Aorta (tissue), 5 donors: ENCODE data around the gene ITPRID1. TPM values are rescaled to one million over a fixed set of nuclear protein-coding genes. Genes with fewer than 3 reads are reported as not detected.

ENCODE experiments used
- ATAC-seq: fragments of 200-7000 bp; cut with Tn5 transposase; one replicate; pipeline ENCODE4 v1.9.1; 2022; ENCODE audit warnings: moderate library complexity; ENCODE audit not compliant: low FRiP score
- DNase-seq, 2 donors: peaks; one replicate each; pipeline ENCODE4 v3.0.0-alpha.2; 2020
- H3K27ac ChIP-seq, 2 donors: one replicate each; pipeline ENCODE4 v1.5.1; 2013; ENCODE audit warnings: low read length in 2 of 2, mild to moderate bottlenecking in 2 of 2, moderate library complexity in 2 of 2, control low read depth in 1 of 2, inconsistent platforms in 1 of 2, low read depth in 1 of 2
- H3K27me3 ChIP-seq, 2 donors: one replicate each; pipeline ENCODE4 v1.6.1; 2013; ENCODE audit warnings: control low read depth in 1 of 2, low read length in 1 of 2, mild to moderate bottlenecking in 1 of 2, moderate library complexity in 1 of 2; ENCODE audit not compliant: insufficient read depth in 2 of 2, control insufficient read depth in 1 of 2
- H3K36me3 ChIP-seq, 2 donors: one replicate each; pipeline ENCODE4 v1.6.1; 2013; ENCODE audit warnings: control low read depth in 1 of 2, low read length in 1 of 2, mild to moderate bottlenecking in 1 of 2; ENCODE audit not compliant: insufficient read depth in 2 of 2, control insufficient read depth in 1 of 2
- H3K4me1 ChIP-seq, 2 donors: one replicate each; pipeline ENCODE4 v1.6.1; 2013; ENCODE audit warnings: low read length in 2 of 2, control low read depth in 1 of 2, mild to moderate bottlenecking in 1 of 2, moderate library complexity in 1 of 2; ENCODE audit not compliant: insufficient read depth in 2 of 2, control insufficient read depth in 1 of 2
- H3K4me3 ChIP-seq, 2 donors: one replicate each; pipeline ENCODE4 v1.5.1; 2013; ENCODE audit warnings: low read length in 2 of 2, control low read depth in 1 of 2, mild to moderate bottlenecking in 1 of 2
- H3K9me3 ChIP-seq: one replicate; pipeline ENCODE4 v1.6.1; 2013; ENCODE audit warnings: mild to moderate bottlenecking, low read length; ENCODE audit not compliant: control insufficient read depth
- WGBS, 2 donors: extraction: QIAGEN DNeasy Blood & Tissue Kit; methylation state at CpG; one replicate each; pipeline ENCODE4 v1.1.7; 2013; 5-methylcytosine and 5-hydroxymethylcytosine counted together
- intact Hi-C, 2 donors: fragments of 100-400 bp; cut with DNase I; formaldehyde crosslinking; loops; one replicate each; pipeline versions ENCODE4 v1.14.2 to v1.15.0; 2022
- polyA plus RNA-seq, 2 donors: library from polyadenylated mRNA; stranded (reverse); fragments of 200-250 nt; gene quantifications; one replicate each; pipeline ENCODE4 v1.2.3, GENCODE V29; 2013
- total RNA-seq, 2 donors: library from RNA; stranded (reverse); fragmentation: NEBNext Ultra II Directional; extraction: Animal tissue kit (Norgen Biotek cat#: 25700); gene quantifications; one replicate each; pipeline ENCODE4 v1.2.1, GENCODE V29; 2021
- donor health status: healthy with polysubstance abuse.
- donor health status: Bipolar disorder and iron deficiency.
- donor health status: DM: no; HTN: no; CAD: no.
- donor health status: DM: no; HTN: no; CAD: no.
- donor health status: DM: yes; HTN: yes; CAD: no.

Gene ITPRID1
- total and polyA plus RNA-seq, 4 donors, result 0.09 TPM; not detected in 3

GRCh38 chr7:31564661-31565060 is 50.8 kb downstream of the ITPRID1 start:
- intact Hi-C loops, result no loop called here
- Histone ChIP-seq H3K27me3 (no peaks in the 10 kb centered on the region), H3K4me1 (no peaks in the 10 kb centered on the region), H3K27ac (no peak overlapping the region), H3K4me3 (no peak overlapping the region), H3K36me3 (no peaks in the 10 kb centered on the region), H3K9me3 (no peaks in the 10 kb centered on the region)
- no peak for ATAC-seq
- WGBS, 2 donors, result 65 to 77% methylated on average over 5 of the region's 5 CpGs
- DNase-seq, result no peak

- Histone ChIP-seq H3K4me1 (no peaks in the 10 kb centered on the region), H3K9me3 (no peaks in the 10 kb centered on the region), H3K27ac (no peak overlapping the region), H3K36me3 (no peaks in the 10 kb centered on the region), H3K4me3 (no peak overlapping the region), H3K27me3 (no peaks in the 10 kb centered on the region)
- intact Hi-C loops, result no loop called here
- DNase-seq (no peak), ATAC-seq (no peak)
- 78 to 80% methylated on average over 4 of the region's 4 CpGs for WGBS, 2 donors
Observed at GRCh38 chr7:31569528-31569927, 55.6 kb downstream of the ITPRID1 start.

- Histone ChIP-seq H3K27ac (no peak overlapping the region), H3K4me1 (no peaks in the 10 kb centered on the region), H3K4me3 (no peak overlapping the region), H3K9me3 (no peaks in the 10 kb centered on the region), H3K27me3 (no peaks in the 10 kb centered on the region), H3K36me3 (no peaks in the 10 kb centered on the region)
- 30 to 47% methylated on average over 2 of the region's 2 CpGs for WGBS, 2 donors
- DNase-seq, result no peak
- no peak for ATAC-seq
- intact Hi-C loops, result no loop called here
Observed at GRCh38 chr7:31583526-31583925, 69.6 kb downstream of the ITPRID1 start.

- no peaks in the 10 kb centered on the region for H3K4me1 ChIP-seq
- no peaks in the 10 kb centered on the region for H3K27me3 ChIP-seq
- H3K4me3 ChIP-seq, result no peak overlapping the region
- H3K27ac ChIP-seq, result no peak overlapping the region
- no peaks in the 10 kb centered on the region for H3K9me3 ChIP-seq
- ATAC-seq, result no peak
- no peaks in the 10 kb centered on the region for H3K36me3 ChIP-seq
- intact Hi-C loops, result no loop called here
- no peak for DNase-seq
Observed at GRCh38 chr7:31583942-31584341, 70.1 kb downstream of the ITPRID1 start.

- no peak for DNase-seq
- intact Hi-C loops, result no loop called here
- no peak for ATAC-seq
- H3K27me3 ChIP-seq, result no peaks in the 10 kb centered on the region
- no peaks in the 10 kb centered on the region for H3K4me1 ChIP-seq
- H3K4me3 ChIP-seq, result no peak overlapping the region
- no peaks in the 10 kb centered on the region for H3K36me3 ChIP-seq
- no peak overlapping the region for H3K27ac ChIP-seq
- H3K9me3 ChIP-seq, result peaks cover 1% of the 10 kb centered on the region
Observed at GRCh38 chr7:31595390-31595789, 81.5 kb downstream of the ITPRID1 start.

GRCh38 chr7:31602041-31602625 is 88.2 kb downstream of the ITPRID1 start:
- H3K9me3 ChIP-seq, result no peaks in the 10 kb centered on the region
- intact Hi-C loops, result no loop called here
- ATAC-seq, result no peak

GRCh38 chr7:31603046-31603445 is 89.2 kb downstream of the ITPRID1 start:
- H3K4me3 ChIP-seq, result no peak overlapping the region
- 59 to 64% methylated on average over 5 of the region's 5 CpGs for WGBS, 2 donors
- no peaks in the 10 kb centered on the region for H3K36me3 ChIP-seq
- no peak overlapping the region for H3K27ac ChIP-seq
- intact Hi-C loops, result no loop called here
- no peaks in the 10 kb centered on the region for H3K27me3 ChIP-seq
- DNase-seq (no peak), ATAC-seq (no peak)
- no peaks in the 10 kb centered on the region for H3K9me3 ChIP-seq
- no peaks in the 10 kb centered on the region for H3K4me1 ChIP-seq

More at GRCh38 chr7:31602041-31602625, 88.2 kb downstream of the ITPRID1 start:
- 47 to 55% methylated on average over 5 of the region's 5 CpGs for WGBS, 2 donors
- DNase-seq, result no peak
- Histone ChIP-seq H3K27me3 (no peaks in the 10 kb centered on the region), H3K4me3 (no peak overlapping the region), H3K27ac (no peak overlapping the region), H3K36me3 (no peaks in the 10 kb centered on the region), H3K4me1 (no peaks in the 10 kb centered on the region)

GRCh38 chr7:31613604-31614003 is 99.7 kb downstream of the ITPRID1 start:
- no peak for DNase-seq
- no peak for ATAC-seq
- intact Hi-C loops, result no loop called here
- 24 to 51% methylated on average over 1 of the region's 1 CpG for WGBS, 2 donors
- H3K4me1 ChIP-seq, result no peaks in the 10 kb centered on the region
- peaks cover 0 to 2% of the 10 kb centered on the region in 2 donors for H3K27me3 ChIP-seq
- H3K27ac ChIP-seq, result no peak overlapping the region
- H3K4me3 ChIP-seq, result no peak overlapping the region
- no peaks in the 10 kb centered on the region for H3K9me3 ChIP-seq
- no peaks in the 10 kb centered on the region for H3K36me3 ChIP-seq

GRCh38 chr7:31633467-31633866 is 119.6 kb downstream of the ITPRID1 start:
- DNase-seq, result no peak
- no peak for ATAC-seq
- intact Hi-C loops, result loop anchor here in 1 of 2 donors (5.0 kb wide), 2 partner anchors 191 to 501 kb away; no protein-coding TSS in a partner anchor
- Histone ChIP-seq H3K4me3 (no peak overlapping the region), H3K9me3 (no peaks in the 10 kb centered on the region), H3K27ac (no peak overlapping the region), H3K27me3 (no peaks in the 10 kb centered on the region), H3K36me3 (no peaks in the 10 kb centered on the region), H3K4me1 (no peaks in the 10 kb centered on the region)
- 81 to 82% methylated on average over 1 of the region's 1 CpG for WGBS, 2 donors
